Heart right ventricle (tissue), 16 donors: ENCODE measurements around the gene EME2. TPM values are rescaled to one million over a fixed set of nuclear protein-coding genes. Genes with fewer than 3 reads are reported as not detected.

ENCODE experiments used
- ATAC-seq, 8 donors: fragments of 200-7000 bp; cut with Tn5 transposase; one replicate each; pipeline ENCODE4 v1.9.1; 2020; ENCODE audit warnings: mild to moderate bottlenecking in 8 of 8, moderate library complexity in 8 of 8, moderate number of reproducible peaks in 1 of 8
- DNase-seq, 2 donors: peaks; one replicate each; pipeline ENCODE4 v3.0.0-alpha.2; 2020
- H3K27ac ChIP-seq, 10 donors: fragments of 200-600 bp; sonication (generic) in 2 of 10; one replicate each; pipeline versions ENCODE4 v1.5.0 to v1.8.0; 2020 to 2022; ENCODE audit warnings: mild to moderate bottlenecking in 3 of 10
- H3K27me3 ChIP-seq, 7 donors: fragments of 200-600 bp; one replicate each; pipeline ENCODE4 v1.8.0; 2021 to 2022; ENCODE audit warnings: mild to moderate bottlenecking in 2 of 7
- H3K36me3 ChIP-seq, 9 donors: fragments of 200-600 bp; sonication (generic) in 1 of 9; one replicate each; pipeline versions ENCODE4 v1.5.0 to v1.8.0; 2020 to 2022; ENCODE audit warnings: mild to moderate bottlenecking in 2 of 9
- H3K4me1 ChIP-seq, 9 donors: fragments of 200-600 bp; sonication (generic) in 1 of 9; one replicate each; pipeline versions ENCODE4 v1.5.0 to v1.8.0; 2020 to 2022; ENCODE audit warnings: mild to moderate bottlenecking in 4 of 9
- H3K4me3 ChIP-seq, 10 donors: fragments of 200-600 bp; sonication (generic) in 2 of 10; one replicate each; pipeline versions ENCODE4 v1.5.0 to v1.8.0; 2020 to 2022; ENCODE audit warnings: mild to moderate bottlenecking in 7 of 10, moderate library complexity in 2 of 10
- H3K9me3 ChIP-seq, 11 donors: fragments of 200-600 bp in 10 of 11; sonication (generic) in 2 of 11; one replicate each; pipeline versions ENCODE4 v1.5.0 to v1.8.0; 2013 to 2022; ENCODE audit warnings: mild to moderate bottlenecking in 2 of 11, control low read depth in 1 of 11, moderate library complexity in 1 of 11
- WGBS, 2 donors: extraction: QIAGEN DNeasy Blood & Tissue Kit; methylation state at CpG; one replicate each; pipeline ENCODE4 v1.1.7; 2013; ENCODE audit warnings: inconsistent platforms in 1 of 2; 5-methylcytosine and 5-hydroxymethylcytosine counted together
- intact Hi-C, 10 donors: fragments of 100-400 bp; cut with DNase I; formaldehyde crosslinking; loops; one replicate each; pipeline versions ENCODE4 v1.11.1 to v1.14.2; 2022
- polyA plus RNA-seq, 2 donors: library from polyadenylated mRNA; stranded (reverse); fragments of 200-250 nt; gene quantifications; one replicate each; pipeline ENCODE4 v1.2.3, GENCODE V29; 2013
- total RNA-seq, 10 donors: library from RNA; stranded (reverse); fragmentation: NEBNext Ultra II Directional in 3 of 10; extraction: Animal tissue kit (Norgen Biotek cat#: 25700) in 3 of 10; gene quantifications; one replicate each; pipeline versions ENCODE4 v1.2.1 to v1.2.4, GENCODE V29; 2021 to 2023
- TF ChIP-seq, protein P1 (sequence below), 9 donors: fragments of 200-600 bp; sonication (generic) in 2 of 9; IDR thresholded peaks; one replicate each; pipeline versions ENCODE4 v1.5.0 to v1.8.0; 2021 to 2022; ENCODE audit warnings: antibody characterized with exemption in 9 of 9, mild to moderate bottlenecking in 5 of 9, moderate library complexity in 1 of 9
- donor health status: Arrhythmogenic right ventricular cardiomyopathy.
- donor health status: ischemic (EF 13 %, LVEDD 7.1; RV severe dilation, severe dysfunction).
- donor health status: healthy with polysubstance abuse.
- donor health status: DM: no; HTN: yes; CAD: no.
- donor health status: DM: no; HTN: no; CAD: no.
- donor health status: ischemic (EF 25% LVEDD 6.9; RV normal size, moderate dysfunction).
- donor health status: ischemic (EF 25% LVEDD 5.7; RV mildly dilated, moderate dysfunction).
- donor health status: healthy.
- donor health status: DM: yes; HTN: yes; CAD: no.
- donor health status: Ischemic cardiomyopathy.
- donor health status: ischemic (EF 35%, LVEDD 5.7; RV mildly dilated, moderate dysfunction).
- donor health status: nonischemic (EF 11% LVEDD 7.7; RV severe dilation, severe dysfunction).
- donor health status: DM: yes; HTN: yes; CAD: no.
- donor health status: PGD.
- donor health status: ischemic (EF 29% LVEDD 5.4; RV normal size, mild dysfunction).
- donor health status: nonischemic (EF 23%, LVEDD 6.1; RV moderate dilation, normal function).

EME2 gene
- total and polyA plus RNA-seq, 12 donors: 3.0 to 17.9 (median 7.3) TPM

- Histone ChIP-seq H3K9me3 (no peaks in the 10 kb centered on the region), H3K4me3 (no peak overlapping the region), H3K27ac (no peak overlapping the region), H3K36me3 (peaks cover 0 to 74% (median 35%) of the 10 kb centered on the region in 9 donors), H3K27me3 (no peaks in the 10 kb centered on the region), H3K4me1 (peaks cover 0 to 31% (median 19%) of the 10 kb centered on the region in 9 donors)
- intact Hi-C loops: no loop called here
- WGBS, 2 donors: 96% methylated on average over 32 of the region's 32 CpGs
- DNase-seq (no peak), ATAC-seq (no peak)
- TF ChIP-seq, protein P1, sequence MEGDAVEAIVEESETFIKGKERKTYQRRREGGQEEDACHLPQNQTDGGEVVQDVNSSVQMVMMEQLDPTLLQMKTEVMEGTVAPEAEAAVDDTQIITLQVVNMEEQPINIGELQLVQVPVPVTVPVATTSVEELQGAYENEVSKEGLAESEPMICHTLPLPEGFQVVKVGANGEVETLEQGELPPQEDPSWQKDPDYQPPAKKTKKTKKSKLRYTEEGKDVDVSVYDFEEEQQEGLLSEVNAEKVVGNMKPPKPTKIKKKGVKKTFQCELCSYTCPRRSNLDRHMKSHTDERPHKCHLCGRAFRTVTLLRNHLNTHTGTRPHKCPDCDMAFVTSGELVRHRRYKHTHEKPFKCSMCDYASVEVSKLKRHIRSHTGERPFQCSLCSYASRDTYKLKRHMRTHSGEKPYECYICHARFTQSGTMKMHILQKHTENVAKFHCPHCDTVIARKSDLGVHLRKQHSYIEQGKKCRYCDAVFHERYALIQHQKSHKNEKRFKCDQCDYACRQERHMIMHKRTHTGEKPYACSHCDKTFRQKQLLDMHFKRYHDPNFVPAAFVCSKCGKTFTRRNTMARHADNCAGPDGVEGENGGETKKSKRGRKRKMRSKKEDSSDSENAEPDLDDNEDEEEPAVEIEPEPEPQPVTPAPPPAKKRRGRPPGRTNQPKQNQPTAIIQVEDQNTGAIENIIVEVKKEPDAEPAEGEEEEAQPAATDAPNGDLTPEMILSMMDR (IDR thresholded peaks at IDR 0.05): no peak
These were observed 45.7 kb upstream of the EME2 start for GRCh38 chr16:1726661-1727502.

DNA sequence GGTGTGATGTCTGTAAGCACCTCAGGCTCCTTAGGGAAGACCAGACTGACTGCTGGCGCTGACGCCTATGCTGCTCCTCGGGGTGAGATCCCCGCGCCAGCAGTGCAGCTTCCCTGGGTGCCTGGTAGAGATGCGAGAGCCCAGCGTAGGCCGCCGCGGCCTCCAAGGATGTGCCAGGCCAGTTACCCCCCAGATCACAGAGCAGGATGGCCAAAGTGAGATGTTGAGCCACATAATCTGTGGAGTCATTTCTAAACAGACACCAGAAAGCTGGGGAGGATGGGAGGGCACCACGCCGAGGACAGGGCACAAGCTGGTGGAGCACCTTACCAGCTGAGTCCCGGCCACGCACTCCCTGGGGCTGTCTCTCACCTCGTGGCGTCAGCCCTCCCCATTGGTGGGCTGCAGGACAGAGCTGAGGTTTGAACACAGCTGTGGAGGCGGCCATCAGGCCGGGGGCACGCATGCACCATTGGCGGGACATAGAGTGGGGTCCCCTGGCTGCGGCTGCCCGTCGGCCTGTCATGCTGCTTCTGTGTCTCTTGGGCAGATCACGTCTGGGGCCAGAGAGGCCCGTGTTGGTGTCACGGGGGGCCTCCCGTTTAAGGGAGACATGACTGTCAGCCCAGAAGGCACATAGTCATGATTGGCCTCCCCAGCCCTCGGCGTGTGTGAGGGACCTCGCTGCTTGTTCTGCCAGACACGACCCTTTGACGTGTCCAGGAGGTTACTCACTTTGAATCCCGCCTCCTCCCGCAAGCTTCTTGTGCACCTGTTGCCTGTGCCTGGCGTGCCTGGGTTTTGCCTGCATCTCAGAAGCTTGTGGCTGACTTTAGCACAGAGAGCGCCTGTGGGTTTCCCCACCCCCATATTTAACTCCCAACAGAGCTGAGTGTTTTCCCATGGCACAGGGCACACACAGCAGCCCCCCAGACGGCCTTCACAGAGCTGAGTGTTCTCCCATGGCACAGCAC, 44.7 kb upstream of the EME2 start:
- Histone ChIP-seq H3K4me3 (no peak overlapping the region), H3K27me3 (no peaks in the 10 kb centered on the region), H3K9me3 (no peaks in the 10 kb centered on the region), H3K4me1 (peaks cover 0 to 22% (median 11%) of the 10 kb centered on the region in 9 donors), H3K27ac (no peak overlapping the region), H3K36me3 (peaks cover 0 to 84% (median 35%) of the 10 kb centered on the region in 9 donors)
- TF ChIP-seq, protein P1 (IDR thresholded peaks at IDR 0.05): no peak
- intact Hi-C loops: no loop called here
- DNase-seq: no peak
- ATAC-seq: no peak
- WGBS, 2 donors: 92 to 94% methylated on average over 37 of the region's 37 CpGs

DNA sequence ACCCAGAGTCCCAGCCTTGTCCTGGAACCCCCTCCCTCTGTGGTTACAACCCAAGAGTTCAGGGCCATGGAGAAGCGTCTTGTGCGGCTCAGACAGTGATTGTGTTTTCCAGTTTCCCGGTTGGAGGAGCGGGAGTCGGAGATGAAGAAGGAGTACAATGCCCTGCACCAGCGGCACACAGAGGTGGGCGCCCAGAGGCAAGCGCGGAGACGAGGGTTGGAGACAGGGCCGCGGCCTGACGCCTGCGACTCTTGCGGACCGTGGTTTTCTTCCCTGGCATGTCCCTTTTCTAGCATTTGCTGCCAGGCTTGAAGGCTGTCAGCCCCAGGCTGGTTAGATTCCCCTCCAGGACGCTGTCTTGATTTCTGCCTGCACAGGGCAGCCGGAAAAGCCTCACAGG, 43.6 kb upstream of the EME2 start:
- WGBS, 2 donors: 95 to 97% methylated on average over 18 of the region's 18 CpGs
- Histone ChIP-seq H3K27me3 (no peaks in the 10 kb centered on the region), H3K36me3 (peaks cover 0 to 95% (median 39%) of the 10 kb centered on the region in 9 donors), H3K4me3 (no peak overlapping the region), H3K9me3 (no peaks in the 10 kb centered on the region), H3K4me1 (peaks cover 0 to 11% (median 2%) of the 10 kb centered on the region in 9 donors), H3K27ac (no peak overlapping the region)
- intact Hi-C loops: no loop called here
- no peak for DNase-seq
- ATAC-seq: no peak
- TF ChIP-seq, protein P1 (IDR thresholded peaks at IDR 0.05): no peak

DNA sequence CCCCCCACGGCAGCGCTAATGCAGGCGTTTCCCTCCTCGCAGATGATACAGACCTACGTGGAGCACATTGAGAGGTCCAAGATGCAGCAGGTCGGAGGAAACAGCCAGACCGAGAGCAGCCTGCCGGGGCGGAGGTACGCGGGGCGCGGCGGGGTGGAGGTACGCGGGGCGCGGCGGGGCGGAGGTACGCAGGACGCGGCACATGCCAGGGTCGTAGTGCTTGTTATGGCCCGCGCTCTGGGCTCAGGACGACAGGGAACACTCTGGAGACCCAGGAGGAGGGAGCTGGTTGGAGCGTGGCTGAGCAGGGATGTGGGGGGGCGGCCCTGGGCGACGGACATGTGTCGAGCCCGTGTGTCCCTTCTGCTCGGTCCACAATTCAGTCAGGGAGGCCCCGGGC, 43.2 kb upstream of the EME2 start:
- Histone ChIP-seq H3K9me3 (no peaks in the 10 kb centered on the region), H3K4me1 (peaks cover 0 to 10% (median 0%) of the 10 kb centered on the region in 9 donors), H3K27me3 (no peaks in the 10 kb centered on the region), H3K27ac (no peak overlapping the region), H3K36me3 (peaks cover 0 to 95% (median 40%) of the 10 kb centered on the region in 9 donors), H3K4me3 (no peak overlapping the region)
- 95% methylated on average over 35 of the region's 35 CpGs for WGBS, 2 donors
- ATAC-seq (no peak), DNase-seq (no peak)
- TF ChIP-seq, protein P1 (IDR thresholded peaks at IDR 0.05): no peak
- intact Hi-C loops: no loop called here
